Liver (tissue), 9 donors: ENCODE measurements around the gene IL1RAP. TPM values are rescaled to one million over a fixed set of nuclear protein-coding genes. Genes with fewer than 3 reads are reported as not detected.

Experiments
- DNase-seq: peaks from one replicate; pipeline ENCODE4 v3.0.0-alpha.2; 2017; ENCODE audit warnings: low spot score
- H3K27ac ChIP-seq, 2 donors: one replicate each; pipeline ENCODE4 v1.7.0; 2013; ENCODE audit warnings: inconsistent platforms in 2 of 2, low read length in 2 of 2, control low read depth in 1 of 2, low read depth in 1 of 2, mild to moderate bottlenecking in 1 of 2
- H3K27me3 ChIP-seq, 4 donors: one replicate each; pipeline versions ENCODE4 v1.6.1 to v1.7.0; 2013; ENCODE audit warnings: low read length in 3 of 4, inconsistent platforms in 1 of 4, mild to moderate bottlenecking in 1 of 4, moderate library complexity in 1 of 4; ENCODE audit not compliant: control insufficient read depth in 4 of 4, insufficient read depth in 4 of 4
- H3K36me3 ChIP-seq, 4 donors: one replicate each; pipeline versions ENCODE4 v1.6.1 to v1.7.0; 2013; ENCODE audit warnings: low read length in 3 of 4, mild to moderate bottlenecking in 3 of 4, low read depth in 1 of 4, moderate library complexity in 1 of 4; ENCODE audit not compliant: control insufficient read depth in 4 of 4, insufficient read depth in 3 of 4
- H3K4me1 ChIP-seq, 4 donors: one replicate each; pipeline versions ENCODE4 v1.6.1 to v1.7.0; 2013; ENCODE audit warnings: low read length in 3 of 4, mild to moderate bottlenecking in 3 of 4, moderate library complexity in 1 of 4; ENCODE audit not compliant: control insufficient read depth in 4 of 4, insufficient read depth in 4 of 4
- H3K4me3 ChIP-seq, 3 donors: one replicate each; pipeline versions ENCODE4 v1.6.1 to v1.7.0; 2013; ENCODE audit warnings: low read length in 3 of 3, control low read depth in 1 of 3, low read depth in 1 of 3, mild to moderate bottlenecking in 1 of 3
- H3K9ac ChIP-seq, 2 donors: one replicate each; pipeline ENCODE4 v1.7.0; 2013; ENCODE audit warnings: low read length in 2 of 2, mild to moderate bottlenecking in 2 of 2, moderate library complexity in 2 of 2, control low read depth in 1 of 2, low read depth in 1 of 2
- H3K9me3 ChIP-seq, 4 donors: one replicate each; pipeline versions ENCODE4 v1.6.1 to v1.7.0; 2013; ENCODE audit warnings: low read length in 3 of 4; ENCODE audit not compliant: control insufficient read depth in 4 of 4
- ATF3 ChIP-seq: IDR thresholded peaks from 2 replicates; pipeline ENCODE4 v1.6.1; 2016; ENCODE audit warnings: antibody characterized with exemption
- EGR1 ChIP-seq, 2 donors: IDR thresholded peaks; 2 replicates each; pipeline ENCODE4 v1.6.1; 2016 to 2018; ENCODE audit warnings: antibody characterized with exemption in 2 of 2, low read depth in 2 of 2
- FOXA1 ChIP-seq: IDR thresholded peaks from 2 replicates; pipeline ENCODE4 v1.6.1; 2016; ENCODE audit warnings: antibody characterized with exemption
- GABPA ChIP-seq, 2 donors: IDR thresholded peaks in 1 of 2; conservative IDR thresholded peaks in 1 of 2; 2 replicates each; pipeline ENCODE4 v1.6.1; 2016; ENCODE audit warnings: antibody characterized with exemption in 2 of 2, mild to moderate bottlenecking in 1 of 2, moderate library complexity in 1 of 2
- HNF4A ChIP-seq, 2 donors: conservative IDR thresholded peaks; 2 replicates each; pipeline ENCODE4 v1.6.1; 2016; ENCODE audit warnings: antibody characterized with exemption in 2 of 2, mild to moderate bottlenecking in 2 of 2
- HNF4G ChIP-seq: IDR thresholded peaks from 2 replicates; pipeline ENCODE4 v1.6.1; 2016; ENCODE audit warnings: antibody characterized with exemption
- JUND ChIP-seq, 2 donors: IDR thresholded peaks; 2 replicates each; pipeline ENCODE4 v1.6.1; 2016; ENCODE audit warnings: antibody characterized with exemption in 2 of 2
- NR2F2 ChIP-seq: IDR thresholded peaks from 2 replicates; pipeline ENCODE4 v1.6.1; 2016; ENCODE audit warnings: antibody characterized with exemption
- RAD21 ChIP-seq, 2 donors: IDR thresholded peaks; 2 replicates each; pipeline ENCODE4 v1.6.1; 2016; ENCODE audit warnings: antibody characterized with exemption in 2 of 2, mild to moderate bottlenecking in 2 of 2
- RXRA ChIP-seq, 2 donors: IDR thresholded peaks; 2 replicates each; pipeline ENCODE4 v1.6.1; 2017 to 2018; ENCODE audit warnings: antibody characterized with exemption in 2 of 2, mild to moderate bottlenecking in 1 of 2
- SP1 ChIP-seq: IDR thresholded peaks from 2 replicates; pipeline ENCODE4 v1.6.1; 2018; ENCODE audit warnings: antibody characterized with exemption, mild to moderate bottlenecking
- TAF1 ChIP-seq: conservative IDR thresholded peaks from 2 replicates; pipeline ENCODE4 v1.6.1; 2016; ENCODE audit warnings: antibody characterized with exemption, mild to moderate bottlenecking
- WGBS: extraction: QIAGEN DNeasy Blood & Tissue Kit; methylation state at CpG from one replicate; pipeline ENCODE4 v1.1.7; 2013; 5-methylcytosine and 5-hydroxymethylcytosine counted together
- polyA plus RNA-seq, 2 donors: library from polyadenylated mRNA; stranded (reverse) in 1 of 2; unstranded in 1 of 2; fragments of 200-250 nt in 1 of 2; fragments of >200 nt in 1 of 2; fragmentation: Nextera tagmentation in 1 of 2; extraction: Ambion mirVana in 1 of 2; gene quantifications; one replicate each; pipeline versions ENCODE4 v1.2.1 to v1.2.3, GENCODE V29; 2013 to 2015
- total RNA-seq, 2 donors: library from RNA; depleted of rRNA; stranded (reverse); fragments of >200 nt; gene quantifications; one replicate each; pipeline ENCODE4 v1.2.3, GENCODE V29; 2014
- TF ChIP-seq, protein P1 (sequence below): fragments of 150-350 bp; IDR thresholded peaks from 2 replicates; pipeline ENCODE4 v1.5.1; 2017; ENCODE audit warnings: improper control_type of control experiment, low read depth, low read length; ENCODE audit not compliant: missing input control
- TF ChIP-seq, protein P2 (sequence below): IDR thresholded peaks from 2 replicates; pipeline ENCODE4 v1.6.1; 2016; ENCODE audit warnings: antibody characterized with exemption, mild to moderate bottlenecking
- donor health status: healthy.
- donor health status: healthy.
- donor health status: healthy.
- donor health status: healthy.
- donor health status: healthy.

The IL1RAP gene
- total and polyA plus RNA-seq, 4 donors: 53.7 to 230 (median 71.6) TPM

- TF ChIP-seq EGR1 (IDR thresholded peaks at IDR 0.05; ENCODE audit: low read depth in 2 of 2) (no peak), TAF1 (no peak), NR2F2 (no peak)
- TF ChIP-seq, protein P1, sequence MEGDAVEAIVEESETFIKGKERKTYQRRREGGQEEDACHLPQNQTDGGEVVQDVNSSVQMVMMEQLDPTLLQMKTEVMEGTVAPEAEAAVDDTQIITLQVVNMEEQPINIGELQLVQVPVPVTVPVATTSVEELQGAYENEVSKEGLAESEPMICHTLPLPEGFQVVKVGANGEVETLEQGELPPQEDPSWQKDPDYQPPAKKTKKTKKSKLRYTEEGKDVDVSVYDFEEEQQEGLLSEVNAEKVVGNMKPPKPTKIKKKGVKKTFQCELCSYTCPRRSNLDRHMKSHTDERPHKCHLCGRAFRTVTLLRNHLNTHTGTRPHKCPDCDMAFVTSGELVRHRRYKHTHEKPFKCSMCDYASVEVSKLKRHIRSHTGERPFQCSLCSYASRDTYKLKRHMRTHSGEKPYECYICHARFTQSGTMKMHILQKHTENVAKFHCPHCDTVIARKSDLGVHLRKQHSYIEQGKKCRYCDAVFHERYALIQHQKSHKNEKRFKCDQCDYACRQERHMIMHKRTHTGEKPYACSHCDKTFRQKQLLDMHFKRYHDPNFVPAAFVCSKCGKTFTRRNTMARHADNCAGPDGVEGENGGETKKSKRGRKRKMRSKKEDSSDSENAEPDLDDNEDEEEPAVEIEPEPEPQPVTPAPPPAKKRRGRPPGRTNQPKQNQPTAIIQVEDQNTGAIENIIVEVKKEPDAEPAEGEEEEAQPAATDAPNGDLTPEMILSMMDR: no peak
These were observed 16.1 kb upstream of the IL1RAP start (continued) for GRCh38 chr3:190497811-190498210.

DNA sequence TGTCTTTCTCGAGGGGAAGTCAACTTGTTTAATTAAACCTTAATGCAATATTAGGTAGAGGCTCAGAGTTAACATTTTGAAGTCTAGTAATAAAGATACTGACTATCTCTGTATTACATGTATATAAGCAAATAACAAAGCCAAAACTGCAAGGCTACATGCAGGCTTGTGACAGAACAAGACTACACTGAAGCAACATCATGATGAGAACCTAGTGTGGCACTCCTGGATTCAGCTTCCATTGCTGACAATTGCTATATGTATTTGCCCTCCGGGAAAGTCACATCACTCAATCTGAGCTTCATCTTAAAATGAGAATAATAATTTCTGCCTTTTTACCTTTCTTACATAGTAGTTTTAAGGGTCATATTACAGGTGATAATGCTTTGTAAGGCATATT is 15.6 kb upstream of the IL1RAP start:
- no peaks in the 10 kb centered on the region for H3K27me3 ChIP-seq
- no peak overlapping the region for H3K4me3 ChIP-seq
- no peaks in the 10 kb centered on the region for H3K4me1 ChIP-seq
- H3K9ac ChIP-seq: no peak overlapping the region
- H3K27ac ChIP-seq: no peak overlapping the region
- no peak for DNase-seq
- no peaks in the 10 kb centered on the region for H3K9me3 ChIP-seq
- H3K36me3 ChIP-seq: no peaks in the 10 kb centered on the region
- WGBS: 90% methylated on average over 2 of the region's 2 CpGs
- TF ChIP-seq ATF3: no peak
- no peak for TF ChIP-seq RXRA (IDR thresholded peaks at IDR 0.05)
- TF ChIP-seq, protein P1: no peak

- H3K4me1 ChIP-seq: peaks cover 0 to 1% (median 0%) of the 10 kb centered on the region in 4 donors
- DNase-seq: no peak
- WGBS: 69% methylated on average over 2 of the region's 2 CpGs
- no peaks in the 10 kb centered on the region for H3K9me3 ChIP-seq
- H3K27ac ChIP-seq: no peak overlapping the region
- H3K36me3 ChIP-seq: no peaks in the 10 kb centered on the region
- no peaks in the 10 kb centered on the region for H3K27me3 ChIP-seq
- H3K4me3 ChIP-seq: no peak overlapping the region
- TF ChIP-seq, protein P1: no peak
- TF ChIP-seq HNF4G: no peak
- no peak overlapping the region for H3K9ac ChIP-seq
These were observed 14.8 kb upstream of the IL1RAP start for GRCh38 chr3:190499122-190499521.

- H3K27me3 ChIP-seq: no peaks in the 10 kb centered on the region
- DNase-seq: no peak
- no peaks in the 10 kb centered on the region for H3K9me3 ChIP-seq
- H3K9ac ChIP-seq: no peak overlapping the region
- no peak overlapping the region for H3K4me3 ChIP-seq
- 89% methylated on average over 3 of the region's 3 CpGs for WGBS
- TF ChIP-seq HNF4G (no peak), RAD21 (IDR thresholded peaks at IDR 0.05) (no peak), EGR1 (IDR thresholded peaks at IDR 0.05; ENCODE audit: low read depth in 2 of 2) (no peak), HNF4A (conservative IDR thresholded peaks at IDR 0.05) (no peak), SP1 (no peak), FOXA1 (no peak), GABPA (IDR thresholded peaks at IDR 0.05 in 1 of 2, conservative IDR thresholded peaks at IDR 0.05 in 1 of 2) (no peak), JUND (IDR thresholded peaks at IDR 0.05) (no peak)
- TF ChIP-seq, protein P2, sequence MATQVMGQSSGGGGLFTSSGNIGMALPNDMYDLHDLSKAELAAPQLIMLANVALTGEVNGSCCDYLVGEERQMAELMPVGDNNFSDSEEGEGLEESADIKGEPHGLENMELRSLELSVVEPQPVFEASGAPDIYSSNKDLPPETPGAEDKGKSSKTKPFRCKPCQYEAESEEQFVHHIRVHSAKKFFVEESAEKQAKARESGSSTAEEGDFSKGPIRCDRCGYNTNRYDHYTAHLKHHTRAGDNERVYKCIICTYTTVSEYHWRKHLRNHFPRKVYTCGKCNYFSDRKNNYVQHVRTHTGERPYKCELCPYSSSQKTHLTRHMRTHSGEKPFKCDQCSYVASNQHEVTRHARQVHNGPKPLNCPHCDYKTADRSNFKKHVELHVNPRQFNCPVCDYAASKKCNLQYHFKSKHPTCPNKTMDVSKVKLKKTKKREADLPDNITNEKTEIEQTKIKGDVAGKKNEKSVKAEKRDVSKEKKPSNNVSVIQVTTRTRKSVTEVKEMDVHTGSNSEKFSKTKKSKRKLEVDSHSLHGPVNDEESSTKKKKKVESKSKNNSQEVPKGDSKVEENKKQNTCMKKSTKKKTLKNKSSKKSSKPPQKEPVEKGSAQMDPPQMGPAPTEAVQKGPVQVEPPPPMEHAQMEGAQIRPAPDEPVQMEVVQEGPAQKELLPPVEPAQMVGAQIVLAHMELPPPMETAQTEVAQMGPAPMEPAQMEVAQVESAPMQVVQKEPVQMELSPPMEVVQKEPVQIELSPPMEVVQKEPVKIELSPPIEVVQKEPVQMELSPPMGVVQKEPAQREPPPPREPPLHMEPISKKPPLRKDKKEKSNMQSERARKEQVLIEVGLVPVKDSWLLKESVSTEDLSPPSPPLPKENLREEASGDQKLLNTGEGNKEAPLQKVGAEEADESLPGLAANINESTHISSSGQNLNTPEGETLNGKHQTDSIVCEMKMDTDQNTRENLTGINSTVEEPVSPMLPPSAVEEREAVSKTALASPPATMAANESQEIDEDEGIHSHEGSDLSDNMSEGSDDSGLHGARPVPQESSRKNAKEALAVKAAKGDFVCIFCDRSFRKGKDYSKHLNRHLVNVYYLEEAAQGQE: no peak
- no peaks in the 10 kb centered on the region for H3K36me3 ChIP-seq
- H3K27ac ChIP-seq: no peak overlapping the region
- H3K4me1 ChIP-seq: peaks cover 7 to 28% (median 21%) of the 10 kb centered on the region in 4 donors
These were observed 10.9 kb upstream of the IL1RAP start for GRCh38 chr3:190502946-190503345.
